SH-SY5Y (cell line): Measurements from ENCODE around the gene PRKCD.

ENCODE experiments used
- GATA2 ChIP-seq: IDR thresholded peaks from 2 replicates; pipeline ENCODE4 v1.6.1; 2011; ENCODE audit warnings: mild to moderate bottlenecking, low read depth, low read length
- GATA3 ChIP-seq: IDR thresholded peaks from 2 replicates; pipeline ENCODE4 v1.6.1; 2011; ENCODE audit warnings: low read depth, mild to moderate bottlenecking, low read length, moderate library complexity

PRKCD gene

GRCh38 chr3:53227993-53228885 is 67.2 kb downstream of the PRKCD start:
- TF ChIP-seq GATA2 = no peak
- no peak for TF ChIP-seq GATA3

- TF ChIP-seq GATA3 (no peak), GATA2 (no peak)
Measured at GRCh38 chr3:53229171-53229570, 68.2 kb downstream of the PRKCD start.

- TF ChIP-seq GATA3 = no peak
- TF ChIP-seq GATA2 = no peak
Measured at GRCh38 chr3:53229606-53230005, 68.6 kb downstream of the PRKCD start.

- TF ChIP-seq GATA3 = no peak
- TF ChIP-seq GATA2 = no peak
Measured at GRCh38 chr3:53230041-53230621, 69.1 kb downstream of the PRKCD start.

GRCh38 chr3:53230789-53231188 is 69.8 kb downstream of the PRKCD start:
- TF ChIP-seq GATA2 = no peak
- no peak for TF ChIP-seq GATA3

- TF ChIP-seq GATA3 (no peak), GATA2 (no peak)
Measured at GRCh38 chr3:53231532-53232511, 70.8 kb downstream of the PRKCD start.

GRCh38 chr3:53232641-53233377 is 71.8 kb downstream of the PRKCD start:
- no peak for TF ChIP-seq GATA3

- TF ChIP-seq GATA2 = no peak
- TF ChIP-seq GATA3 = no peak
Measured at GRCh38 chr3:53234130-53234840, 73.3 kb downstream of the PRKCD start.

- no peak for TF ChIP-seq GATA3
- TF ChIP-seq GATA2 = no peak
Measured at GRCh38 chr3:53234841-53235232, 73.8 kb downstream of the PRKCD start.

- TF ChIP-seq GATA3 = no peak
- TF ChIP-seq GATA2 = no peak
Measured at GRCh38 chr3:53235545-53235944, 74.5 kb downstream of the PRKCD start.

- TF ChIP-seq GATA2 = no peak
- no peak for TF ChIP-seq GATA3
Measured at GRCh38 chr3:53236112-53236841, 75.3 kb downstream of the PRKCD start.
